RPMI7951 (cell line): Measurements from ENCODE around the gene MAGI2. TPM values are rescaled to one million over a fixed set of nuclear protein-coding genes. Genes with fewer than 3 reads are reported as not detected.
"Not testable (repeated sequence)": the region's sequence is repeated elsewhere in the genome, so short reads cannot be mapped to it uniquely, and the experiment has no call there.

Experiments used
- DNase-seq: peaks from one replicate; pipeline ENCODE4 v3.0.0-alpha.2; 2012; ENCODE audit warnings: low read depth
- total RNA-seq: library from RNA; depleted of rRNA; stranded (reverse); fragments of >200 nt; shearing (Covaris generic); gene quantifications from 2 replicates; pipeline ENCODE4 v1.2.3, GENCODE V29; 2014

Gene MAGI2
- total RNA-seq, 1 experiment from 2014 or later = 1.1 TPM

DNA sequence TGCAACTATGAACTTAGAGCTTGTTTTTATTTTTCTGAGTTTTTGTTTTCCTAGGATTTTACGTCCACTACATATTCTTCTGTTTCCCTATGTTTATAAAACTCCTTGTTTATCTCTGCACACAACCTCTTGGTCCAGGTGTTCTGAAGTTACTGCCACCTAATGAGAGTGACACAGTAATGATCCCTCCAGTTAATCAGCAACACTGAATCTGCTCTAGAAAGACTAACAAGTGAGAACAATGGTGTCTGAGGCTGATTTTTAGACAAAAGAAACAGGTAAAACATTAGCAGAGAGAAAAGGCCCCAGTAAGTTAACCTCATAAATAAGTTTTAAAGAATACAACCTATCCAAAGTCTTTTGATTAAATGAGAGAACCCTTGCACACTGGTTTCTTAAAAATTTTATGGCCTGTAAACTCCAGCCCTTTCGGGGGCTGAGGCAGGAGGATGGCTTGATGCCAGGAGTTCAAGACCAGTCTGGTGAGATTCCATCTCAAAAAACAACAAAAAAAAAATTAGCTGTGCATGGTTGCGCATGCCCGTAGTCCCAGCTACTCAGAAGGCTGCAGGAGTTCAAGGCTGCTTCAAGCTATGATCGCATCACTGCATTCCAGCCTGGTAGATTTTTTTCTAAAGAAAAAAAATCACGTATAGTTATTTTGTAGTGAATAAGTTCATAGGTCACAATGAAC lies 397.6 kb downstream of the MAGI2 start:
- DNase-seq = no peak

DNA sequence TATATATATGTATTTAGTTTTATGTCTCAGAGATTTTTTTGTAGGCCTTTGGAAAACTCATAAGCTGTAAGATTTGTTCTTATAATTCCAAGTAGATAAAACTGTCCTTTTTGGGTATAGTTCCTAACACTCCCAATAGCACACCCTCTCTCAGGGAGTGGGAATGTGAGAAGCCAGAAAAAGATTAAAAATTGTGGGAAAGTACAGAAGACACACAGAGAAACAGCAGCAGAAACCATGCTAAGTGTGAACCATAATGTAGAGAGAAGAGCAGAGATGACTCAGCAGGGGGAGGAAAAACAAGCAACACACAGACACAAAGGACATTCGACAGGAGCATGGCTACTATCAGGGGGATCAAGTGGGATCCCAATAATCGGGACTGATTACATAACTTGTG lies 401.6 kb downstream of the MAGI2 start:
- DNase-seq = no peak

DNA sequence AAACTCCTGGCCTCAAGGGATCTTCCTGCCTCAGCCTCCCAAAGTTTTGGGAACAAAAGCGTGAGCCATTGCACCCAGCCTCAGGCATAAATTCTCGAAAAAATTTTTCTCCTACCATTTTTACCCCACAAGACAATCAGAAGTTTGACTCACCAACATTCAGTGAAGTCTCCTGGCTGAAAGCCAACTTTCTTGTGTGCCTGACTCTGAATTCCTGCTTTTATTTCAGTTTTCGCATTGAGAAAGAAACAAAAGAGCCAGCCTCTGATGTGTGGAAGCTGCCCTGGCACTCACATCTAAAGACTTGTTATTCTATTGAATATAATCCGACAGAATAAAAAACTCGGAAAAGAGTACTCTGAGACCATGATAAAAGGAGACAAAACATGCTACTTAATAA lies 402.9 kb downstream of the MAGI2 start:
- DNase-seq = peak; percentile 38

DNA sequence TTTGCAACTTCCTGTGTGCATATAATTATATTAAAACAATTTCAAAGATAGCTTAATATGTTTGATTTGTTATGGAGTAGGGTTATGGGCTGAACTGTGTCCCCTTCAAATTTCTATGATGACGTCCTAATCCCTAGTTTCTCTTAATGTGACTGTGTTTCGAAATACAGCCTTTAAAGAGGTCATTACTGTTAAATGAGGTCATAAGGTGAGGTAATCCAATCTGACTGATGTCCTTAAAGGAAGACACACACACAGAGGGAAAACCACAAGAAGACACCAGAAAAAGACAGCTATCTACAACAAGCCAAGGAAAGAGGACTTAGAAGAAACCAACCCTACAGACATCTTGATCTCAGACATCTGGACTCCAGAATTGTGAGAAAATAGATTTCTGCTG lies 407.4 kb downstream of the MAGI2 start:
- no peak for DNase-seq

DNA sequence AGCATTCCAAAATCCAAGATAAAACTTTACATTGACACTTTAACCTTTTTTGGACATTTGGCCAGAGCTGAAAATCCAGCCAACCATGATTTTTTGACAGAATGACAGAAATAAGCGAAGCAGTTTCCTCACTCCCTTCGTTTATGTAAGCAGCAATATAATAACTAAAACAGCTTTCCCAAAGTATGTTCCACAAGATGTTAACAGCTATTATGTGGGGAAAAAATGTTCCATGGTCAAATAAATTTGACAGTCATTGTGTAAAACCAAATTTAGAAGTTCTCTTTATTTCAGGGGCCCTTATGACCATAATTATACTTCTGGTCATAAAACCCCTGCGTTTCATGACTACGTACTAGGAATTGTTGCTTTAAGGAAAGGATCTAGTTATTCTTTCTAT lies 416.5 kb downstream of the MAGI2 start:
- DNase-seq = no peak

DNA sequence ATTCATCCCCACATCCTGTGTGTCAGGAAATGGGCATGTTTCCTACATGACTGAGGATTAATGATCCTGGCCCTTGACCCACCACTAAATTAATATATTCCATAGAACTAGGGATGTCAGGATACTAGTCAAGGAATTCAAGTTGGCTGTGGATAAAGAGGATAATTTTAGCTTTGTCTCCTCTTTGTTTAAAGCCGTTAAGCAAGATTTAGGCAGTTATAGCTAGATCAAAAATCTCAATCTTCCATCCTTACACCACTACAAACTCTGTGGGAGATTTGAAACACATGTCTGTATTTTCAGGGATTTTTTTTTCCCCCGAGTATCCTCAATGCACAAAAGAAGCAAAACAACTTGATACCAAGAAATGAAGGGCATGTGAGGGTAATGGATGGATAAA lies 417.1 kb downstream of the MAGI2 start:
- DNase-seq = no peak

DNA sequence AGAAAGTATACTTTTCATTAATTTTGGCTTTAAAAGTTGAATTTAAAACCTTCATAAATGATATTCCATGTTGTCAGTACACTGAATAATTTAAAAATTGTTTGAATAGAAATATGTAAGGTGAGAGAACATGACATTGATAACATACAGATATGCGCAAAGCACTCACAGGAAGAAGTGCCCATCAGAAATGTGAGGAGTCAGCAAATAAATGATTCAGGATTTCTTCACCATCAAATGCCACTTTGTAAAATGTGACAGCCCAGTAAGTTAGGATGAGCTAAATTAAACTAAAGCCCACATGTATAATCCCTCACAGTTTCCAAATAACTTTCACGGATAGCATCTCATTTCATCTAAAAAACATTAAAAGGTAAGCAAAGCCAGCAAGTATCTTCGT lies 417.6 kb downstream of the MAGI2 start:
- DNase-seq = no peak

DNA sequence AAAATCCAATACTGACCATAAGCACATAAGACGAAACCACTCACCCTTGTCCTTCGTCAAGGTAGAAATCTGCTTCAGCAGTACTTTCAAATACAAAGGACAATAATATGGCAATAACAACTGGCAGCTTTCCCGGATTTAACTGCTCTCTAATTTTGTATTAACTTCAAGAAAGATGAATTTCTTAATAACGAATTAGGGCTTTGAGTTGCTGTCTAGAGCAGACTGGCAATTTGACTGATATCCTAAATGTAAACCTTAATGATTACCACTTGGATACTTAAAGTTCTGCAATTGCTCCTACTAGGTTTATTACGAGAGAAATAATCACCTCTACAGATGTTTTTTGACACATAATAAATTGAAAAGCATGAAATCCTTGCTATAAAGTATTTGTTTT lies 418.7 kb downstream of the MAGI2 start:
- no peak for DNase-seq

DNA sequence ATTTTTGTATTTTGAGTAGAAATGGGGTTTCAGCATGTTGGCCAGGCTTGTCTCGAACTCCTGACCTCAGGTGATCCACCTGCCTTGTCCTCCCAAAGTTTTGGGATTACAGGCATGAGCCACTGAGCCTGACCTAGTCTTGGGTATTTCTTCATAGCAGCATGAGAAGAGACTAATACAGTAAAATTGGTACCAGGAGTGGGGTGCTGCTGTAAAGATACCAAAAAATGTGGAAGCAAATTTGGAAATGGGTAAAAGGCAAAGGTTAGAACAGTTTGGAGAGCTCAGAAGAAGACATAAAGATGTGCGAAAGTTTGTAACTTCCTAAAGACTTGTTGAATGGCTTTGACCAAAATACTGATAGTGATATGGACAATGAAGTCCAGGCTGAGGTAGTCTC lies 433.8 kb downstream of the MAGI2 start:
- DNase-seq = not testable (repeated sequence)

DNA sequence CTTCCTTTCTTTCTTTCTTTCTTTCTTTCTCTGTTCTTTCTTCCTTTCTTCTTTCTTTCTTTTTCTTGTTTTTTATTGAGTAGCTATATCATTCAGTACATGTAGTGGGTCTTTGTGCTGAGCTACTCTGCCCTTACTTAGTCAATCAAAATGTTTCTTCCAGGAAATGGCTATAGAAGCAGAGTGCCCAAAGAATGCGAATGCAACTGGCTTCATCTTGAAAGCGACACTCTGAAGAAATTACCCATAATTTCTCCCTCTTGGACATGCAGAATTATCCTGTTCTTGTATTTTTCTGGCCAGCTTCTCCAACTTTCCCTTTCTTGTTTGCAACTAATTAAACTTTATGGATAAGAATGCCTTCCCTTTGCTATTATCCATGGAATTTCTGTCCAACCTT lies 441.5 kb downstream of the MAGI2 start:
- DNase-seq = no peak

DNA sequence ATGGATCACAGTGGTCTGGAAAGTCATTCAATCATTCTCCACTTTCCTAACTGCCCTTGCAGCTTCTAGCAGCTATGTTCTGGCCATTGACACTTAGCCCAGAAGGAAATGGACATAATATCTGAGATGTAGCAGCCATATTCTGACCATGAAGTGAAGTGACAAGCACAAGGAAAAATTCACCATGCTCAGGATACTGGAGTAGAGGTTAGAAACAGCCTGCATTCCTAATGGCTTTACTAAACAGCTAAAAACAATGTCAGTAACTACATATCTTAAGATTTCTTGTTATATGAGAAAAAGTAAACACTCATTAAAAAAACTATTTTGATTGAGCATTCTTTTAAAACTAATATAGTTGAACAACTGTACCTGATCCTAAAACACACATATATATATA lies 443.8 kb downstream of the MAGI2 start:
- DNase-seq = no peak

DNA sequence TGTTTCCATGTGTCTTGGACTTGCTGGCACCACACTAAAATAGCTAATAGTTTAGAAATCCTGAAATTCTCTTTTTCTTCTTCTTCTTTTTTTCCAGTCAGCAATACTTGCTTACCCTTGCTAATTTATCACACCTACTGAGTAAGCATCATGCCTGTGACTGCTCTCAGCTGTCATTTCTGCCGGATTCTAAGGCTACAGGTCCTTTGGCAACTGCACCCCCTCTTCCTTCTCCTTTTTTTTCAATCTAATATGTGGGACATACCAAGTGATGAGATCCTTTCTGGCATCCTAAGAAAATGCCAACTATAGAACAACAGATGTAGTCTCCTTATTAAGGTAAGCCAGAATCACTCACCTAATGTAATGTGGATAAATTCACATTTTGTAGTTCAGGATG lies 444.7 kb downstream of the MAGI2 start:
- DNase-seq = no peak

DNA sequence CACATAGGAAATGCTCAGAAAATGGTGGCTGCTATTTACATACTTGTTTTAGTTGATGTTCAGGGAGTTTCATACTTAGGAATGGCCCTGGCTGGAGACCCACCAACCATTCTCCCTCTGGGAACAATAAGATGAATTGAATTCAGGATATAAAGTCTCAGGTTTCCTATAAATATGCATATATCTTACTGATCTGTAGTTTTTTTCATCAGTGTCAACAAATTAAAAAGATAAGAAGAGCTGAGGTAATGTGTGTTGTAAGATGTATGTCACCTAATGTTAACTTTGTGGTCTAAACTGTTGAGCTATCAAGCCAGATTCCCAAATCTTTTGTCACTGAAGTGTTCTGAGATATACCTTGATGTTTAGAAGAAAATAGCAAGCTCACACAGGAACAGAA lies 457.5 kb downstream of the MAGI2 start:
- no peak for DNase-seq

DNA sequence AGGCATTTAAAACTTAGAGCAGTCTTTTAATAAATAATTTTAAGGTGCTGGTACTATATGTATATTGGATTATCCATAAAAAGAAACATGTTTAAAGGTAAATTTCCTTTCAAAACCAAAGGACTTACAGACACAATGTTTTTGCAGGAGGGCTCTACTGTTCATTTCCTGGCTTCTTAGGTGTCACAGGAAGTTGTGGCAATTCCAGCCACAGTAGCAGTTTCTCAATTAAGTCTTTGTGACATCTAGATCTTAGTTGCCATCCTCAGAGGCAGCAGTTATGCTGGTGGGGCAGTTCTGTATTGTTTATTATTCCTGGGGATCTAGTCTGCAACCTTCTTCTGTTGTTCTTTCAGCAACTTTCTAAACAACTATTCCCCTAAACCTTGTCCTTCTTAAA lies 460.1 kb downstream of the MAGI2 start:
- no peak for DNase-seq

DNA sequence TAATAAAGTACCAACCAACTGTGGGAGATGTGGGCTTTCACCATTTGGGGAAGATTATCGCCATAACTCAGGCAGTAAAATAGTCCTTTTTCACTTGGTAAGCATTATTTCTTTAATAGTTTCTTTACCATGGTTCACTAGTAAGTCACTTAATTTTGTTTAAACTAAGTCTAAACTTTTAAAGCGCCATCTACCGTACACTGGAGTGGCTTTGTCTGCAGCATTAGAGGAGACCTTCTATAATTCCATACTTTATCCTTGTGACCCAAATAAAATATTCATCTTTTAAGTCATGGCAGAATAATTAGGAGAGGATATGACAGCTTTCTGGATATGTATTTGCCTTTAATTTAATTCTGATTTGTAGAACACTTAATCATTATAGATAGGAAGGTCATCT lies 468.0 kb downstream of the MAGI2 start:
- DNase-seq = no peak

DNA sequence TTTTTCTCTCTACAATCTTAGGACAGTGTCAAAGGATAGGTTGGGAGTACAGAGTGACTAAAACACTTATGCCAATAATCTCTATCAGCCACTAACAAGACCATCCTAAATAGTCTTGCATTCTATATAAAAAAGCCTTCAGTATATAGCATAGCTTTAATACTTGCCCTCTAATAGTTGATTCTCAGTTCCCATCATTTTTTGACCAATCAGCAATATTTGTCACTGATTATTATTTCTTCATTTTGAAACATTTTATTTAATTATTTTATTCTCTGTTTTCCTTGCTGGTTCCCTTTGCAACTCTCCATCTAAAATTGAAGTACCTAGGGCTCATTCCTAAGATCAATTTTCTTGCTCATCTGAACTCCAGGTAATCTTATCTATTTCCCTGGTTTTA lies 470.0 kb downstream of the MAGI2 start:
- DNase-seq = no peak

DNA sequence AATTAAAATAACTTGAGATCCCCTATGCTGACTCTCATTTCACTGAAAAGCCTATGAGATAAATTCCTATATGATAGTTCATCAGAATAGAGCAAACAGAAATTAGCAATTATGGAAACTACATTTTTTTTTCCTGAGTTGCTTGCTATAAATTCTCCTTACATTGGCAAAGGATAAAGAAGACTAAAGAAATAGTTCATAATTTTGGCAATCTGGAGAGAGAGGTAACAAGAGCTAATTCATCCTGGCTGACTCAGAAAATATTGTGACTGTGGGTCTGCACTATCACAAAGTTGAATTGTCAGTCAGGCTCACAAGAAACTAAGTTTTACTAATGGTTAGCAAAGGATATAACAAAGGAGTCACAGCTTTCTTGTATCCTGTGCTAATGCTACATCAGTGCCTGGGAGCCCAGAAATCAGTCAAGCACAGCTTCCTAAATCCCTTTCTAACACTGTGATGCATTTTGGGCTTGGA lies 483.0 kb downstream of the MAGI2 start:
- no peak for DNase-seq

DNA sequence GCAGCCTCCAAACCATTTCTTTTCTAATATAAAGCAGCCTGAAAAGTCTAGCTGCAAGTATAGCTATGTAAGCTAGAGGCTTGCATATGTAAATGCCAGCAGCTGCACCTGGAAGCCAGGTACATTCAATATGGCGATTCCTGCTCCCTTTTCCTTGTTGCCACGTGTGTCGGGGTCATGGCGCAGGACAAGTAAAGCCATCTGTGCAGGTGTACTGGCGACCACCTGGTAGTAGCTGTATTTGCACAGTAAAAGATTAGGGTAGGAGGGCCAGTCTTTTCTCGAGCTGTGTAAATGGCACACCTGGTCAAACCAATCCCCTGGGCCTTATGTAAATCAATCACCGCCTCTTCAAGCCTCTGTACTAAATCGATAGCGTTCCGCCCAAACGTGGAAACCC lies 484.5 kb downstream of the MAGI2 start:
- no peak for DNase-seq

DNA sequence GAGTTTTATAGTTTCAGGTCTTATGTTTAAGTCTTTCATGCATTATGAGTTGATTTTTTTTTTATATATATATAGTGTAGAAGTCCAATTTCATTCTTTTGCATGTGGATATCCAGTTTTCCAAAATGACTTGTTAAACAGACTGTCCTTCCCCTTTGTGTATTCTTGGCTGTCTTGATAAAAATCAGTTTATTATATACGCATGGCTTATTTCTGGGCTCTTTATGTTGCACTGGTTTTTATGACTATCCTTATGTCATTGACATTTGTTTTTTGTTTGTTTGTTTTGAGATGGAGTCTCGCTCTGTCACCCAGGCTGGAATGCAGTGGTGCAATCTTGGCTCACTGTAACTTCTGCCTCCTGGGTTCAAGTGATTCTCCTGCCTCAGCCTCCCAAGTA lies 485.9 kb downstream of the MAGI2 start:
- not testable (repeated sequence) for DNase-seq

DNA sequence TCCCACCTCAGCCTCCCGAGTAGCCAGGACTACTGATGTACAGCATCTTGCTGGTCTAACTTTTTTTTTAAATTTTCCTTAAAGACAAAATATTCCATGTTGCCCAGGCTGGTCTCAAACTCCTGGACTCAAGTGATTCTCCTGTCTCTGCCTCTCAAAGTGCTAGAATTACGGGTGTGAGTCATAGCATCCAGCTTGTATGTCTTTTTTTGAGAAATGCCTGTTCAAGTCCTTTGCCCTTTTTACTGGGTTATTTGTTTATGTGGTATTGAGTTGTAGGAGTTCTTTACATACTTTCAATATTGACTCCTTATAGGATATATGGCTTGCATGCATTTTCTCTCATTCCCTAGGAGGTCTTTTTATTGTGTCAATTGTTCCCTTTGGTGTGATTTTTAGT lies 486.4 kb downstream of the MAGI2 start:
- DNase-seq = no peak

DNA sequence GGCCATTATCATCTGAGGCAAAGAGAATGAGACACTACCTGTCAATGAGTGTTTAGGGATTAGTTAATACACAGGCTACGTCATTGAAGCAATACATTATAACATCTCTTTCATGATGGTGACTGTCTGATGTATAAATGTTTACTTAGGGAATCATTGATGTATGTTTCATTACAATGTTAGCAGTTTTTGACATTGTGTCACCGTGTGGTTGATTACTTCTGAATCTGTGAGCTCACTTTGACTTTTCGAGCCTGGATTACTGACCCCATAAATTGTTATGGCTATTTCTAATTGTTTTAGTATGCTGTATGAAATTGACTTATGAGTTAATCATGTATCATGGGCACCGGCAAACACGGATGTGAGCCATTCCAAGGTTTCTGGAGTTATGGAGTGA lies 494.0 kb downstream of the MAGI2 start:
- DNase-seq = no peak

DNA sequence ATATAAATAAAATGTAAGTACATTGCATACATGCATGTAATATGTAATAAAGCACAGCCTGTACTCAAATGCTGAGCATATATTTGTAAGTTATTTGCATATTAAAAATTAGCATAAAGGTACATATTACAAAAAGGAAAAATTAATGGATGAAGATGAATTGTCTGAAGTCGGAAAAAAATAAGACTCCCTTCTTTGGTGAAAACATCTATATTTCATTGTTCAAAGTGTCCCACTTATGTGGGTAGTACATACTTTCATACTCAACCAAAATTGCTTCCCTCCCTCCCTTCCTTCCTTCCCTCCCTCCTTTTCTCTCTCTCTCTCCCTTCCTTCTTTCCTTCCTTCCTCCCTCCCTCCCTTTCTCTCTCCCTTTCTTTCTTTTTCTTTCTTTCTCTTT lies 498.1 kb downstream of the MAGI2 start:
- no peak for DNase-seq

DNA sequence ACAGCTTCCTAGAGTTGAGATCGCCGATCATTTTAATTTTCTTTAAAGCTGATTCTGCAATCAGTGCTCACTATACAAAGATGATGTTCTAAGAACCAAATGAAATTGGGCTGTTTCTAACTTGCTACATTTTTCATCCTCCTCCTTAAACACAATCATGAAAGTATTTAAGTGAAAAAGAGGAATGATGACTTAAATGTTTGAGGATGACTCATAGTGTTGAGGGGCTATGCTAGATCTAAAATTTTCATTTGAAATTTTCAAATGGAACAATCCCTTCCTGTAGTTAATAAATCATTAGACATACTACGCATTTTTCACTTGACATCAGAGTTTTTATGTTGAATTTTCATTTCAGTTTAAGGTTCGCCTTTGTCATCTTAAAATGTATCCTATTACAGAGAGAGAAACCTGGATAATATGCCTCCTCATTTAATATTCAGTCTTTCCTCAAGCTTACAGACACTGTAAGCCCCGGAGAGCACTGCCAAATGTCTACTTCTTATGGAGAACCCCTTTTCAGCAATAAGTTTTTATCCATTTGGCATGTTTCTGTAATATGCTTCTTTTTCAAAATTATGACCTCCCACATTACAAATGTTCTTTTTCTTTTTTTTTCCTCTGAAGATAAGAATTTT lies 499.6 kb downstream of the MAGI2 start:
- DNase-seq = no peak

DNA sequence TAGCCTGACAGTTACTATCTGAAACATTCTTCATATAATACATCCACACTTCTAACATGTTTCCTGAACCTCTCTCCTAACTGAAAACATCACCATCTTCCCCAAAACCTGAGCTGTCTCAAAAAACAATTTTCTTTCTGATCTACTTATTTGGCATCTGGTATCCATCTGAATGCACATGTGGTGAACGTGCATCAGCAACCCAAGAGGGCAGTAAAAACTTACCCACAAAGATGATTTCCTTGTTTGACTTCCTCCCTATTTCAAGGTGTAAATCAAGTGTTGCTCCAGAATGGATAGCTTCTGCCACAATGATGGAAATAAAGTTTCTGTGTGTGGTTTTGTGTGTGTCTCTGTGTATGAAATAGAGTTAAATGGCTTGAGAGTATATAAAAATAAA lies 500.4 kb downstream of the MAGI2 start:
- DNase-seq = no peak
